GM12892 (cell line): Measurements from ENCODE around the gene NPIPB8.
"Not testable (repeated sequence)": the region's sequence is repeated elsewhere in the genome, so short reads cannot be mapped to it uniquely, and the experiment has no call there.

Experiments
- DNase-seq: peaks from one replicate; pipeline ENCODE4 v3.0.0; 2011; ENCODE audit not compliant: insufficient read length
- FAIRE-seq: peaks from 2 replicates; lab custom pipeline; 2011; peaks lifted over from hg19 to GRCh38; lab: Jason Lieb, UNC
- POLR2A ChIP-seq: IDR thresholded peaks from 2 replicates; pipeline ENCODE4 v1.6.1; 2011; ENCODE audit warnings: low read depth, low read length, control low read depth
- POLR2AphosphoS5 ChIP-seq: IDR thresholded peaks from 2 replicates; pipeline ENCODE4 v1.6.1; 2011; ENCODE audit warnings: low read depth, low read length, control low read depth
- TAF1 ChIP-seq: IDR thresholded peaks from 2 replicates; pipeline ENCODE4 v1.6.1; 2011; ENCODE audit warnings: low read depth, mild to moderate bottlenecking, control low read depth, low read length, borderline replicate concordance

Gene NPIPB8

DNA sequence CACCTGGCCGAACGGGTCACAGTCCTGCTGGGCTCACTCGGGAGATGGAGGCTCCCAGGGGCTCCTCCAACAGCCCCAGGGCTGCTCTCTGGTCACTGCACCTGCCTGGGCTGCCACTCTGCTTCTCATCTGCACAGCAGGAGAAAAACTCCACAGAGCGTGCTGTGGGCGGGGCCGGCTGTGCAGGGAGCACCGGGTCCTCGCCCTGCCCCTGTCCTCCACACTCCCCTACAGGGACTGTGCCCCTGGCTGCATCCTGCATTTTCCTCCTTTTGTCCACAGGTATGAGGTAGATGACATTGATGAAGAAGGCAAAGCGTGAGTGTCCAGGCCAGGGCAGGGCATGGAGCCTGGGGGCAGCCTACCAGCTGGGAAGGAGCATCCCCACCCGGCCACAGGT, 35.8 kb upstream of the NPIPB8 start:
- not testable (repeated sequence) for DNase-seq, FAIRE-seq

DNA sequence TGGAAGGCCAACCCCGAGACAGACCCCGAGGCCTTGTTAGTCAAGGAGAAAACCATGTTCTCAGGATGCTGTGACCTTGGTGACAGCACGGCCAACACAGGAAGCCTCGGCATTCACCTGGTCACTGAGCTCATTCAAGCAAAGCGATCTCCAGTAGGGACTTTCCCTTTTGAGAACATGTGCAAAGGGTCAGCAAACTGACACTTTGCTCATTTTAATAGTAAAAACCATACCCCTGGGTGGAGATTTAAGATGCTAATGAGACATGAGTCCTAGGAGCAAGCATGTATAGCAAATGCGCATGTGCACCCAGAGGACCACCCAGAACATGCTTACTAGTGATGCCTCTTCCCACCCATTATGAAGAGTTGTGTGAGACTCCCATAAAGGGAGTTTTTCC, 35.3 kb upstream of the NPIPB8 start:
- FAIRE-seq, result no peak
- no peak for DNase-seq
- TF ChIP-seq TAF1 (no peak), POLR2AphosphoS5 (no peak), POLR2A (no peak)

DNA sequence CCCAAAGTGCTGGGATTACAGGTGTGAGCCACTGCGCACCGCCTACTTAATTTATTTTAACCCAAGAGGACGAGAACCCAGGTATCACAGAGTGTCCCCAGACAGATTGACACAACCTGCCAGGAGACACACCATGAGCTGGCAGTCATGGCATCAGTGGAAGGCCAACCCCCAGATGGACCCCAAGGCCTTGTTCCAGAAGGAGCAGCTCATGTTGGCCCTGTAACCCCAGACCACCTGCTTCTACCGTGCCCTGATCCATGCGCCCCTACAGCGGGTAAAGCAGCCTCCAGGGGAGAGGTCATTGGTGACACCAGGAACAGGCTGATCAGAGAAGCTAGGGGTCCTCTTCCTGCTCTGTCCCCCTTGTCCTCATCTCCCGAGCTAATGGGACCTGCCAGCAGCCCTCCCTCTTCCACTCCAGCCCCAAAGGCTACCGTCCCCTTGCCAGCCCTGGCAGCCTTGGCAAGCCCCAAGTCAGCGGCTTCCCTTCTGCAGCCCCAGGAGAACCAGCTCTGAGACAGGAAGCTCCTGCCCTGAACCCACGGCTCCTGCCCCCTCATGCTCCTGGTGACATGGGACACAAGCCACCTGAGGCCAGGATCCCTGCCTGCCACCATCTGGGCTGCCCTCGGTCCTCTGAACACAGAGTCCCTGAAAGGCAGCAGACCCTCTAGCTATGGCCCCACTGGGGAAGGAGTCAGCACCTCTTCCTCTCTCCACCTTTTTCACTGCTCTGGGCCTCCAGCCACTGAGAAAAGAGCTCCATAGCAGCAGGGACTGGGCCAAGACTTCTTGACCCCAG, 34.3 kb upstream of the NPIPB8 start:
- no peak for FAIRE-seq

DNA sequence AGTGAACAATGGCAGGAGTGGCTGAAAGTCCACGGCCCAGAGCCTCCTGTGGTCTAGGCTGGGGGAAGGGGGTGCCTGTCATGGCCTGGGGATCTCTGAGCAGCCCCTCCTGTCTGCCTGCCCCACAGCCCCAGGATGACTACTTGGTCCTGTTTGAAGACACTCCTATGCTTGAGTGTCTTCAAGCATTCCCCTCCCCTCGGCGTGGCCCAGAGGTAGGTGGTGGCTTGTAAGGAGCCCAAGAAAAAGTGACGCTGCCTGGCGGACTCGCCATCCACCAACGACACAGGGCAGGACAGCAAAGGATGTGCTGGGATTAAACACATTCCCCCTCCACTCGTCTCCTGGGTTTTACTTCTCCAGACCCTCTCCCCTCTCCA, 33.7 kb upstream of the NPIPB8 start:
- DNase-seq (no peak), FAIRE-seq (no peak)
- TF ChIP-seq POLR2A (no peak), TAF1 (no peak), POLR2AphosphoS5 (no peak)

More for the DNA sequence above, 34.3 kb upstream of the NPIPB8 start:
- no peak for TF ChIP-seq POLR2A
- no peak for TF ChIP-seq TAF1
- no peak for TF ChIP-seq POLR2AphosphoS5
- no peak for DNase-seq

GRCh38 chr16:28606291-28607115, 31.4 kb upstream of the NPIPB8 start:
- no peak for FAIRE-seq
- TF ChIP-seq POLR2AphosphoS5, result no peak
- DNase-seq, result no peak

DNA sequence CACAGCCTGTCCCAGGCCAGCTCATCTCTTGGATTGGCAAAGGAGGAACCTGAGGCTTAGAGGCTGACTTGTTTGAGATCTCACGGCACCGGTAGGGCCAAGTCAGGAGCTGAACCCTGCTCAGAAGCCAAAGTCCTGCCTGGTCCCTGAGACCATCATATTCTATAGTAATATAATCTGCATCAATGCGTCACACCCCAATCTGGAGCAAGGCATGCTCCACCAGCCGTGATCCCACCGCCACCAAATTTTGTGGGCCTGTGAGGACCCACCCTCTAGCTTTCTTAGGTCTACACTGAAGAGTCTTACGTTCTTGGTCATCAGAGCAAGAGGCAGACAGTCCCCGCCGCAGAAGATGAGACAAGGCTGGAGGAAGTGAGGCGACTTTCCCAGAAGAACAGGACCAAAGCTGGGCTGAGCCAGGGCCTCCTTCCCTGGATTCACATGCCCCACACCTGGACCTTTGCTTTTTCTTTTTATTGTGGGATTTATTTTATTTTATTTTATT, 30.7 kb upstream of the NPIPB8 start:
- DNase-seq (no peak), FAIRE-seq (no peak)
- TF ChIP-seq POLR2A, result no peak

- FAIRE-seq, DNase-seq: not testable (repeated sequence)
These were observed 30.0 kb upstream of the NPIPB8 start for GRCh38 chr16:28607681-28608495.

- FAIRE-seq, DNase-seq: not testable (repeated sequence)
These were observed 29.4 kb upstream of the NPIPB8 start for GRCh38 chr16:28608496-28608808.

DNA sequence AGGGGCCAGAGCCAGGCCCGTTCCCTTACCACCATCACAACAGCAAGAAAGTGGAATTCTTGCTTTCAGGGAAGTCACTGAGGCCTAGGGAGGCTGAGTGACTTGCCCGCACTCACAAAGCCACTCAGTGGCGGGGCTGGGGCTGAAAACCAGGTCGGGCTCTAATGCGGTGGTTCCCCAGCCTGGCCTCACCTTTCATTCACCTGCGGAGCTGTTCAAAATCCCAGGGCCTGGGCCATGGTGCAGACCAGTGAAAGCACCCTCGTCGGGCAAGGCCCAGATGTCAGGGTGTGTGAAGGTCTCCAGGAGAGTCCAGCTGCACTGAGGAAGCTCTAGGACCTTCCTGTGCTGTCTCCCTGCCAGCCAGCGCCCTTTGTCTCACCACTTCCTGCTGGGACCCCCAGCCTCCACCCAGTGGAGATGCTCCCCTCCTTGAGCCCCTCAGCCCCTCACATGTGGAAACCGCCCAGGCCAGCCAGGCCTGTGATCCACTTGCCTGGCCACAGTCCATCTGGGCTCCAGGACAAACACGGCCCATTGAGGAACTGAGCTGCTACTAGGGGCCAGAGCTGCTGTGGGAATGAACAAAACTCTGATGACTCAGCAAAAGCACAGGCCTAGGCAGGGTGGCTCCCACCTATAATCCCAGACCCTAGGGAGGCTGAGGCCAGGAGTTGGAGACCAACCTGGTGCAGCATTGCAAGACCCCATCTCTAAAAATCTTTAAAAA, 28.8 kb upstream of the NPIPB8 start:
- not testable (repeated sequence) for DNase-seq, FAIRE-seq

- FAIRE-seq (no peak), DNase-seq (no peak)
- TF ChIP-seq POLR2AphosphoS5, result no peak
- TF ChIP-seq POLR2A, result no peak
- TF ChIP-seq TAF1, result no peak
These were observed 28.0 kb upstream of the NPIPB8 start, which contains the start of gene SULT1A1 for GRCh38 chr16:28609631-28610594. Gene SULT1A1 (minus strand): TSS chr16:28610044. CDS start chr16:28608855, 1,189 bp downstream.

GRCh38 chr16:28610595-28611191, 27.2 kb upstream of the NPIPB8 start:
- no peak for FAIRE-seq
- DNase-seq, result no peak
- TF ChIP-seq POLR2A, result no peak
- no peak for TF ChIP-seq TAF1
- TF ChIP-seq POLR2AphosphoS5, result no peak

DNA sequence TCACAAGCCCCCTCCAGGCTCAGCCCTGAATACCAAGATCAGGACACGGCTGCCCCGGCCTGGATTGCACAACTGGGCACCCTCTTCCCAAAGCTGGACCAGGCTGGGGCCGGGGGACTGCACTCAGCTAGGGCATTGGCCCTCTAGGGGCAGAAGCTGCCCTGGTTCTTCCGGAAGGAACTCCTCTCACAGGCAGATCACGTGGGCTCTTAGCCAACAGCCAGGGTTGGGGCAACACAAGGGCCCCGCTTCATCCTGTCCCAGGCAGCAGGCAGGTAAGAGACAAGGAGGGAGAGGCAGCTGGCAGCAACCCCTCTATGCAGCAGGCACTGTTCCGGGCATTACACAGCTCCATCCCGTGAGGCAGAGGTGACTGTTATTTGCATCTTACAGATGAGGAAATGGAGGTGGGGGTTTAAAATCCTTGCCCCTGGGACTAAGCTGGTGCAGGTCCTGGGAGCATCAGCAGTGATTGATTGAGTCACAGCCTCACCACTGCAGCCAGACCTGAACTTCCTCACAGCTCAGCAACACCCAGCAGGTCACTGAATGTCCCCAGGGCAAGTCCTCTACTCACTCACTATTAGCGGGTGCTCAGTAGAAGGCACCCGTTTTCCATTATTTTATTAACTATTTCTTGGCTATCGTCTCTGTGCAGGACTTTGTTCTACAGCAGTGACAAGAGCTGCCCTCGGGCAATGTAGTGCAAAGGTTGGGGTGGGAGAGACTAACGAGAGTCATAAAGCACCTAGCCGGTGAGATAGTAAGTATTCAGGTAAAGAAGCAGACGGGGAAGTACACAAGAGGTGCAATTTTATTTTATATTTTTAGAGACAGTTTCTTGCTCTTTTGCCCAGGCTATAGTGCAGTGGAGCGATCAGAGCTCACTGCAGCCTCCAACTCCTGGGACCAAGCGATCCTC, 25.2 kb upstream of the NPIPB8 start:
- peak; percentile 87 for FAIRE-seq

DNA sequence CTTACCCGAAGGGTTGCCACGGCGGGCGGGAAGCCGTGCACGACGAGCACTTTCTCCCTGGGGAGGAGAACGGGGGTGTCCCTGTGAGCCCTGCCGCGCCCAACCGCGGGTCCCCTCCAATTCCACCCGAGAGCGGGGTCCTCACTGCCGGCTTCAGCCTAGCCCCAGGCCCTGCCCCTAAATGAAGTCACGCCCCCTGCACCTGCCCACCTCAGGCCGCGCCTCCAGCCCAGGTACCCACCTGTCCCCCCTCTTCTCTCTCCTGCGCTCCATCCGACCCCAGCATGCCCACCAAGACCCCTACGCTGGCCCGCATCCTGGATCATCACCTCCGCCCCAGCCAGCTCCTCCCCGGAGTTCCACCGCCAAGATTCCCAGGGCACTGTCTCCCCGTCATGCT, 24.0 kb upstream of the NPIPB8 start:
- not testable (repeated sequence) for DNase-seq, FAIRE-seq

More for the DNA sequence above, 25.2 kb upstream of the NPIPB8 start:
- DNase-seq, result not testable (repeated sequence)

GRCh38 chr16:28614561-28614960, 23.3 kb upstream of the NPIPB8 start:
- DNase-seq, FAIRE-seq: not testable (repeated sequence)
